H9 (cell line): ENCODE measurements around the gene FEM1C. TPM values are rescaled to one million over a fixed set of nuclear protein-coding genes. Genes with fewer than 3 reads are reported as not detected.

Experiments used
- DNase-seq: peaks from one replicate; pipeline ENCODE4 v3.0.0-alpha.2; 2017
- H2AFZ ChIP-seq: one replicate; pipeline ENCODE4 v1.6.1; 2013; ENCODE audit warnings: mild to moderate bottlenecking, low read length, control low read depth, moderate library complexity
- H2AK5ac ChIP-seq: 2 replicates; pipeline ENCODE4 v1.6.1; 2013; ENCODE audit warnings: low read length, control low read depth, mixed read lengths; ENCODE audit not compliant: insufficient read length
- H2BK120ac ChIP-seq: one replicate; pipeline ENCODE4 v1.6.1; 2013; ENCODE audit warnings: low read depth, mild to moderate bottlenecking, low read length, control low read depth, inconsistent platforms; ENCODE audit not compliant: poor library complexity, severe bottlenecking
- H2BK12ac ChIP-seq: 2 replicates; pipeline ENCODE4 v1.6.1; 2013; ENCODE audit warnings: low read length, control low read depth, mixed read lengths, low read depth; ENCODE audit not compliant: insufficient read length
- H2BK15ac ChIP-seq: 2 replicates; pipeline ENCODE4 v1.6.1; 2013; ENCODE audit warnings: low read depth, low read length, control low read depth
- H2BK20ac ChIP-seq: one replicate; pipeline ENCODE4 v1.6.1; 2013; ENCODE audit warnings: low read depth, mild to moderate bottlenecking, low read length, control low read depth, inconsistent platforms; ENCODE audit not compliant: poor library complexity, severe bottlenecking
- H2BK5ac ChIP-seq: 2 replicates; pipeline ENCODE4 v1.6.1; 2013; ENCODE audit warnings: low read length, control low read depth, mixed read lengths; ENCODE audit not compliant: insufficient read length
- H3K14ac ChIP-seq: 2 replicates; pipeline ENCODE4 v1.6.1; 2013; ENCODE audit warnings: low read length, control low read depth; ENCODE audit not compliant: insufficient read depth
- H3K18ac ChIP-seq: 2 replicates; pipeline ENCODE4 v1.6.1; 2013; ENCODE audit warnings: low read depth, mild to moderate bottlenecking, mixed read lengths, low read length, control low read depth; ENCODE audit not compliant: insufficient read length
- H3K23ac ChIP-seq: 2 replicates; pipeline ENCODE4 v1.6.1; 2013; ENCODE audit warnings: low read length, control low read depth, mixed read lengths, low read depth; ENCODE audit not compliant: insufficient read length
- H3K23me2 ChIP-seq: 2 replicates; pipeline ENCODE4 v1.6.1; 2013; ENCODE audit warnings: low read depth, mild to moderate bottlenecking, mixed read lengths, low read length, control low read depth; ENCODE audit not compliant: insufficient read length, poor library complexity, severe bottlenecking
- H3K27ac ChIP-seq: 2 replicates; pipeline ENCODE4 v1.5.1; 2013; ENCODE audit warnings: low read length, control low read depth, mixed read lengths, low read depth; ENCODE audit not compliant: insufficient read length
- H3K27me3 ChIP-seq: 2 replicates; pipeline ENCODE4 v1.6.1; 2013; ENCODE audit warnings: low read length, control low read depth, inconsistent platforms; ENCODE audit not compliant: insufficient read depth
- H3K4ac ChIP-seq: 2 replicates; pipeline ENCODE4 v1.6.1; 2013; ENCODE audit warnings: low read depth, mild to moderate bottlenecking, control low read depth, inconsistent platforms, low read length, moderate library complexity
- H3K4me1 ChIP-seq: 2 replicates; pipeline ENCODE4 v1.6.1; 2013; ENCODE audit warnings: low read length, control low read depth, inconsistent platforms; ENCODE audit not compliant: insufficient read depth
- H3K4me2 ChIP-seq: 2 replicates; pipeline ENCODE4 v1.6.1; 2013; ENCODE audit warnings: low read length, control low read depth, mixed read lengths; ENCODE audit not compliant: insufficient read length, insufficient read depth
- H3K56ac ChIP-seq: 2 replicates; pipeline ENCODE4 v1.6.1; 2013; ENCODE audit warnings: low read depth, mild to moderate bottlenecking, mixed read lengths, low read length, control low read depth; ENCODE audit not compliant: insufficient read length
- H3K79me1 ChIP-seq: 2 replicates; pipeline ENCODE4 v1.6.1; 2013; ENCODE audit warnings: low read depth, mild to moderate bottlenecking, moderate library complexity, low read length, control low read depth, inconsistent platforms; ENCODE audit not compliant: insufficient read depth, poor library complexity, severe bottlenecking
- H3K79me2 ChIP-seq: 2 replicates; pipeline ENCODE4 v1.6.1; 2013; ENCODE audit warnings: low read length, control low read depth, inconsistent platforms; ENCODE audit not compliant: insufficient read depth
- H3K9ac ChIP-seq: 2 replicates; pipeline ENCODE4 v1.6.1; 2013; ENCODE audit warnings: low read length, control low read depth, mixed read lengths; ENCODE audit not compliant: insufficient read length; ENCODE audit errors: extremely low read depth
- H3K9me3 ChIP-seq: one replicate; pipeline ENCODE4 v1.6.1; 2013; ENCODE audit warnings: low read depth, low read length, inconsistent platforms; ENCODE audit not compliant: control insufficient read depth
- H3T11ph ChIP-seq: one replicate; pipeline ENCODE4 v1.6.1; 2013; ENCODE audit warnings: mild to moderate bottlenecking, low read length, control low read depth, inconsistent platforms
- H4K20me1 ChIP-seq: one replicate; pipeline ENCODE4 v1.6.1; 2013; ENCODE audit not compliant: control insufficient read depth, insufficient read length, insufficient read depth
- H4K5ac ChIP-seq: 2 replicates; pipeline ENCODE4 v1.6.1; 2013; ENCODE audit warnings: low read depth, mild to moderate bottlenecking, mixed read lengths, low read length, control low read depth; ENCODE audit not compliant: insufficient read length
- H4K8ac ChIP-seq: replicated peaks from 2 replicates; pipeline ENCODE4 v1.6.1; 2013; ENCODE audit warnings: low read length, control low read depth, mixed read lengths, low read depth; ENCODE audit not compliant: insufficient read length
- H4K91ac ChIP-seq: 2 replicates; pipeline ENCODE4 v1.6.1; 2013; ENCODE audit warnings: low read depth, mild to moderate bottlenecking, moderate library complexity, mixed read lengths, low read length, control low read depth; ENCODE audit not compliant: insufficient read length
- H3K27ac Mint-ChIP-seq, 3 experiments: 2 replicates in 2 of 3; 3 replicates in 1 of 3; pipeline ENCODE4 v1.8.0; 2020 to 2021; ENCODE audit warnings: mixed read lengths in 3 of 3, mild to moderate bottlenecking in 1 of 3, moderate library complexity in 1 of 3
- H3K27me3 Mint-ChIP-seq: 2 replicates; pipeline ENCODE4 v1.8.0; 2021; ENCODE audit warnings: low read depth, mild to moderate bottlenecking, moderate library complexity, mixed read lengths
- H3K36me3 Mint-ChIP-seq, 3 experiments: 2 replicates in 2 of 3; 3 replicates in 1 of 3; pipeline ENCODE4 v1.8.0; 2020 to 2021; ENCODE audit warnings: low read depth in 3 of 3, mixed read lengths in 3 of 3; ENCODE audit not compliant: insufficient read depth in 1 of 3
- H3K4me1 Mint-ChIP-seq, 2 experiments: 2 replicates each; pipeline ENCODE4 v1.8.0; 2020; ENCODE audit warnings: mixed read lengths in 2 of 2
- H3K4me3 Mint-ChIP-seq, 2 experiments: 2 replicates in 1 of 2; 3 replicates in 1 of 2; pipeline ENCODE4 v1.8.0; 2020 to 2021; ENCODE audit warnings: mild to moderate bottlenecking in 2 of 2, mixed read lengths in 2 of 2, moderate library complexity in 1 of 2
- H3K9me3 Mint-ChIP-seq, 2 experiments: 2 replicates in 1 of 2; 3 replicates in 1 of 2; pipeline ENCODE4 v1.8.0; 2020; ENCODE audit warnings: mild to moderate bottlenecking in 2 of 2, mixed read lengths in 2 of 2, moderate library complexity in 1 of 2
- CTCF ChIP-seq: fragments of 200-600 bp; sonication (generic); conservative IDR thresholded peaks from 3 replicates; pipeline ENCODE4 v1.8.0; 2021; ENCODE audit warnings: antibody characterized with exemption, mild to moderate bottlenecking
- WGBS: extraction: QIAGEN DNeasy Blood & Tissue Kit; methylation state at CpG from one replicate; pipeline ENCODE4 v1.1.7; 2013; ENCODE audit warnings: missing lambda C conversion rate, low lambda C conversion rate, mixed read lengths; ENCODE audit not compliant: insufficient read length; ENCODE audit errors: extremely low coverage; 5-methylcytosine and 5-hydroxymethylcytosine counted together
- total RNA-seq: library from RNA; stranded (reverse); gene quantifications from 2 replicates; pipeline ENCODE4 v1.2.1, GENCODE V29; 2021

Gene FEM1C
- total RNA-seq, 1 experiment from 2014 or later, result 15.2 TPM

- Mint-ChIP-seq H3K36me3 (0 out of 7 replicates have a peak, but pooled peaks cover 0 to 4% (median 0%) of the 10 kb centered on the region in 3 experiments), H3K27me3 (no peaks in the 10 kb centered on the region), H3K4me1 (peaks cover 5% of the 10 kb centered on the region in 2 experiments; a peak in 2 of 4 replicates), H3K27ac (no peak overlapping the region), H3K4me3 (no peak overlapping the region), H3K9me3 (no peaks in the 10 kb centered on the region; a peak in 1 of 5 replicates)
- Histone ChIP-seq H3K23ac (no peak overlapping the region), H4K5ac (no peak overlapping the region), H2AFZ (no peak overlapping the region), H2BK5ac (no peak overlapping the region), H3K27me3 (no peaks in the 10 kb centered on the region), H3K79me2 (no peaks in the 10 kb centered on the region), H3K4me2 (no peak overlapping the region), H3K9me3 (no peaks in the 10 kb centered on the region), H2BK12ac (no peak overlapping the region), H3T11ph (no peak overlapping the region), H3K56ac (no peak overlapping the region), H2BK120ac (no peak overlapping the region), H3K4me1 (no peaks in the 10 kb centered on the region), H3K23me2 (no peaks in the 10 kb centered on the region), H3K18ac (no peak overlapping the region), H2AK5ac (no peak overlapping the region), H4K20me1 (no peaks in the 10 kb centered on the region), H3K27ac (no peak overlapping the region), H4K91ac (no peak overlapping the region), H3K14ac (no peak overlapping the region), H3K79me1 (no peaks in the 10 kb centered on the region), H2BK20ac (no peak overlapping the region), H4K8ac (no peak overlapping the region), H2BK15ac (no peak overlapping the region), H3K9ac (no peak overlapping the region), H3K4ac (no peak overlapping the region)
- DNase-seq, result no peak
- no peak for TF ChIP-seq CTCF
- no CpG with 5 or more reads among the region's 2 CpGs for WGBS
These were observed 36.4 kb upstream of the FEM1C start for GRCh38 chr5:115580941-115581340.
